ENCODE results near the gene ZXDA. TPM values are rescaled to one million over a fixed set of nuclear protein-coding genes. Genes with fewer than 3 reads are reported as not detected.
"Not testable (repeated sequence)": the region's sequence is repeated elsewhere in the genome, so short reads cannot be mapped to it uniquely, and the experiment has no call there.

The ZXDA gene
- total and polyA plus RNA-seq, 7 donors: 0.60 to 9.9 (median 6.1) TPM

- intact Hi-C loops (cut with DNase I): no loop called here
- TF ChIP-seq EP300 (IDR thresholded peaks at IDR 0.05) (no peak), POLR2A (IDR thresholded peaks at IDR 0.05) (no peak), CTCF (IDR thresholded peaks at IDR 0.05) (no peak), POLR2AphosphoS5 (IDR thresholded peaks at IDR 0.05) (no peak)
- no peak overlapping the region for H3K27ac ChIP-seq
- no peaks in the 10 kb centered on the region for H3K4me1 ChIP-seq
- DNase-seq: no peak
- H3K27me3 ChIP-seq: no peaks in the 10 kb centered on the region
- no peak overlapping the region for H3K4me3 ChIP-seq
- no peaks in the 10 kb centered on the region for H3K9me3 ChIP-seq
- H3K36me3 ChIP-seq: no peaks in the 10 kb centered on the region
- 55 to 73% methylated on average over 3 of the region's 3 CpGs for WGBS, 2 donors
These were observed 19.8 kb upstream of the ZXDA start for GRCh38 chrX:57930051-57930450.

- H3K36me3 ChIP-seq: no peaks in the 10 kb centered on the region
- no peak overlapping the region for H3K27ac ChIP-seq
- no peak overlapping the region for H3K4me3 ChIP-seq
- no peaks in the 10 kb centered on the region for H3K9me3 ChIP-seq
- intact Hi-C loops (cut with DNase I): no loop called here
- TF ChIP-seq CTCF (IDR thresholded peaks at IDR 0.05): peak in 1 of 4 experiments; percentile 16
- no peak for TF ChIP-seq EP300 (IDR thresholded peaks at IDR 0.05)
- no peaks in the 10 kb centered on the region for H3K27me3 ChIP-seq
- no peaks in the 10 kb centered on the region for H3K4me1 ChIP-seq
- DNase-seq: no peak
These were observed 19.1 kb upstream of the ZXDA start for GRCh38 chrX:57929373-57929772.

GRCh38 chrX:57925806-57926205 lies 15.5 kb upstream of the ZXDA start:
- Histone ChIP-seq H3K9me3 (no peaks in the 10 kb centered on the region), H3K27ac (no peak overlapping the region), H3K36me3 (no peaks in the 10 kb centered on the region), H3K27me3 (no peaks in the 10 kb centered on the region), H3K4me1 (no peaks in the 10 kb centered on the region), H3K4me3 (no peak overlapping the region)
- TF ChIP-seq CTCF (IDR thresholded peaks at IDR 0.05): no peak
- TF ChIP-seq POLR2AphosphoS5 (IDR thresholded peaks at IDR 0.05): no peak
- TF ChIP-seq EP300 (IDR thresholded peaks at IDR 0.05): no peak
- TF ChIP-seq POLR2A (IDR thresholded peaks at IDR 0.05): no peak
- intact Hi-C loops (cut with DNase I): no loop called here
- WGBS, 2 donors: 70 to 71% methylated on average over 2 of the region's 2 CpGs
- DNase-seq: no peak

- intact Hi-C loops (cut with DNase I): loop anchor here (2.0 kb wide), 1 partner anchor 96 kb away; no protein-coding TSS in a partner anchor
- Histone ChIP-seq H3K4me3 (no peak overlapping the region), H3K9me3 (no peaks in the 10 kb centered on the region), H3K36me3 (no peaks in the 10 kb centered on the region), H3K4me1 (no peaks in the 10 kb centered on the region), H3K27me3 (no peaks in the 10 kb centered on the region), H3K27ac (no peak overlapping the region)
- TF ChIP-seq POLR2AphosphoS5 (IDR thresholded peaks at IDR 0.05) (no peak), CTCF (IDR thresholded peaks at IDR 0.05) (peak in 3 of 4 experiments; percentile 5 to 49 (median 17))
- WGBS, 2 donors: 13 to 51% methylated on average over 19 of the region's 19 CpGs
- no peak for DNase-seq
These were observed 8.6 kb upstream of the ZXDA start for GRCh38 chrX:57918750-57919436.

GRCh38 chrX:57915680-57916079 lies 5.4 kb upstream of the ZXDA start:
- intact Hi-C loops (cut with DNase I): no loop called here
- no peak overlapping the region for H3K27ac ChIP-seq
- 76 to 80% methylated on average over 5 of the region's 5 CpGs for WGBS, 2 donors
- no peaks in the 10 kb centered on the region for H3K9me3 ChIP-seq
- H3K4me3 ChIP-seq: no peak overlapping the region
- DNase-seq: no peak
- H3K36me3 ChIP-seq: no peaks in the 10 kb centered on the region
- H3K27me3 ChIP-seq: no peaks in the 10 kb centered on the region
- TF ChIP-seq CTCF (IDR thresholded peaks at IDR 0.05) (no peak), POLR2AphosphoS5 (IDR thresholded peaks at IDR 0.05) (no peak), POLR2A (IDR thresholded peaks at IDR 0.05) (no peak), EP300 (IDR thresholded peaks at IDR 0.05) (no peak)
- H3K4me1 ChIP-seq: no peaks in the 10 kb centered on the region

- H3K27me3 ChIP-seq; H3K36me3 ChIP-seq; DNase-seq; H3K9me3 ChIP-seq; intact Hi-C loops (cut with DNase I): not testable (repeated sequence)
- peaks cover 0 to 19% (median 3%) of the 10 kb centered on the region in 4 donors for H3K4me1 ChIP-seq
- peak overlapping the region; percentile 83 to 90 (median 86) for H3K27ac ChIP-seq
- peak overlapping the region; percentile 45 to 56 (median 52) for H3K4me3 ChIP-seq
- 1 to 3% methylated on average over 50 to 71 of the region's 72 CpGs for WGBS, 2 donors
These were observed 517 bp downstream of the ZXDA start for GRCh38 chrX:57909595-57910286.

Measured in sigmoid colon (tissue), 7 donors.